Endodermal cell (in vitro differentiated cells): ENCODE data around the gene KIRREL3. TPM values are rescaled to one million over a fixed set of nuclear protein-coding genes. Genes with fewer than 3 reads are reported as not detected.

ENCODE experiments used
- DNase-seq: peaks from one replicate; pipeline ENCODE4 v3.0.0-alpha.2; 2017
- H3K27ac ChIP-seq: 2 replicates; pipeline ENCODE4 v1.5.1; 2013; ENCODE audit warnings: mild to moderate bottlenecking, low read depth, low read length, moderate library complexity
- H3K27me3 ChIP-seq: 2 replicates; pipeline ENCODE4 v1.6.1; 2013; ENCODE audit warnings: mild to moderate bottlenecking, low read length, moderate library complexity; ENCODE audit not compliant: insufficient read depth, control insufficient read depth, poor library complexity, severe bottlenecking
- H3K36me3 ChIP-seq: 2 replicates; pipeline ENCODE4 v1.7.0; 2013; ENCODE audit warnings: mild to moderate bottlenecking, low read length, moderate library complexity; ENCODE audit not compliant: control insufficient read depth, insufficient read depth
- H3K4me1 ChIP-seq: one replicate; pipeline ENCODE4 v1.7.0; 2013; ENCODE audit warnings: low read length; ENCODE audit not compliant: control insufficient read depth, insufficient read depth
- H3K4me3 ChIP-seq: 2 replicates; pipeline ENCODE4 v1.5.1; 2013; ENCODE audit warnings: mild to moderate bottlenecking, low read length, moderate library complexity
- H3K9ac ChIP-seq: 2 replicates; pipeline ENCODE4 v1.6.1; 2013; ENCODE audit warnings: mild to moderate bottlenecking, low read length, moderate library complexity; ENCODE audit not compliant: poor library complexity, severe bottlenecking; ENCODE audit errors: extremely low read depth
- H3K9me3 ChIP-seq: 2 replicates; pipeline ENCODE4 v1.6.1; 2013; ENCODE audit warnings: mild to moderate bottlenecking, low read length, moderate library complexity; ENCODE audit not compliant: control insufficient read depth
- H3K27ac Mint-ChIP-seq: 2 replicates; pipeline ENCODE4 v1.8.0; 2020; ENCODE audit warnings: mixed read lengths
- H3K27me3 Mint-ChIP-seq: 2 replicates; pipeline ENCODE4 v1.8.0; 2021; ENCODE audit warnings: mild to moderate bottlenecking, mixed read lengths; ENCODE audit not compliant: insufficient read depth
- H3K36me3 Mint-ChIP-seq: 2 replicates; pipeline ENCODE4 v1.8.0; 2020; ENCODE audit warnings: low read depth, mixed read lengths
- H3K4me1 Mint-ChIP-seq: 2 replicates; pipeline ENCODE4 v1.8.0; 2020; ENCODE audit warnings: mixed read lengths
- H3K4me3 Mint-ChIP-seq: 2 replicates; pipeline ENCODE4 v1.8.0; 2020; ENCODE audit warnings: mild to moderate bottlenecking, moderate library complexity, mixed read lengths
- H3K9me3 Mint-ChIP-seq: 2 replicates; pipeline ENCODE4 v1.8.0; 2020; ENCODE audit warnings: mild to moderate bottlenecking, mixed read lengths
- CTCF ChIP-seq: fragments of 200-600 bp; sonication (generic); conservative IDR thresholded peaks from 2 replicates; pipeline ENCODE4 v1.5.0; 2021; ENCODE audit warnings: antibody characterized with exemption, mild to moderate bottlenecking
- WGBS, 2 experiments: methylation state at CpG; one replicate each; pipeline versions ENCODE4 v1.1.5 to v1.1.7; 2013; ENCODE audit warnings: missing lambda C conversion rate in 2 of 2, mixed read lengths in 1 of 2; ENCODE audit not compliant: insufficient coverage in 1 of 2, insufficient read length in 1 of 2; 5-methylcytosine and 5-hydroxymethylcytosine counted together
- total RNA-seq, 2 donors: library from RNA; stranded (reverse); fragmentation: NEBNext Ultra II Directional in 1 of 2; extraction: Animal tissue kit (Norgen Biotek cat#: 25700) in 1 of 2; gene quantifications; 2 replicates in 1 of 2; 3 replicates in 1 of 2; pipeline ENCODE4 v1.2.1, GENCODE V29; 2021

The KIRREL3 gene
- total RNA-seq, 2 donors from 2014 or later: 1.1 to 1.4 TPM

GRCh38 chr11:126545057-126545555, 455.5 kb downstream of the KIRREL3 start:
- Histone ChIP-seq H3K27me3 (no peaks in the 10 kb centered on the region), H3K36me3 (no peaks in the 10 kb centered on the region), H3K9ac (no peak overlapping the region), H3K9me3 (no peaks in the 10 kb centered on the region), H3K4me3 (peak overlapping the region; percentile 53), H3K4me1 (peaks cover 21% of the 10 kb centered on the region), H3K27ac (peak overlapping the region; percentile 89)
- Mint-ChIP-seq H3K4me3 (no peak overlapping the region), H3K9me3 (no peaks in the 10 kb centered on the region), H3K36me3 (no peaks in the 10 kb centered on the region), H3K4me1 (peaks cover 31% of the 10 kb centered on the region), H3K27me3 (no peaks in the 10 kb centered on the region), H3K27ac (peak overlapping the region; percentile 71)
- WGBS, 2 experiments: 75 to 82% methylated on average over 5 to 8 of the region's 8 CpGs
- TF ChIP-seq CTCF: no peak
- no peak for DNase-seq

GRCh38 chr11:126544108-126545056, 456.2 kb downstream of the KIRREL3 start:
- H3K4me1 ChIP-seq: peaks cover 21% of the 10 kb centered on the region
- no peak overlapping the region for H3K9ac ChIP-seq
- peak overlapping the region; percentile 53 for H3K4me3 ChIP-seq
- WGBS, 2 experiments: 45 to 52% methylated on average over 12 to 15 of the region's 15 CpGs
- peaks cover 25% of the 10 kb centered on the region for H3K4me1 Mint-ChIP-seq
- peak; percentile 91 for DNase-seq
- no peaks in the 10 kb centered on the region for H3K36me3 ChIP-seq
- no peaks in the 10 kb centered on the region for H3K9me3 Mint-ChIP-seq
- H3K9me3 ChIP-seq: no peaks in the 10 kb centered on the region
- H3K27ac ChIP-seq: peak overlapping the region; percentile 89
- no peaks in the 10 kb centered on the region for H3K27me3 ChIP-seq
- TF ChIP-seq CTCF: no peak
- H3K27me3 Mint-ChIP-seq: no peaks in the 10 kb centered on the region
- H3K4me3 Mint-ChIP-seq: no peak overlapping the region
- H3K27ac Mint-ChIP-seq: peak overlapping the region; percentile 71
- no peaks in the 10 kb centered on the region for H3K36me3 Mint-ChIP-seq

- no peak overlapping the region for H3K9ac ChIP-seq
- peak overlapping the region; percentile 89 for H3K27ac ChIP-seq
- peaks cover 21% of the 10 kb centered on the region for H3K4me1 ChIP-seq
- Mint-ChIP-seq H3K27ac (peak overlapping the region; percentile 1), H3K4me3 (no peak overlapping the region), H3K4me1 (peaks cover 24% of the 10 kb centered on the region), H3K27me3 (no peaks in the 10 kb centered on the region), H3K9me3 (no peaks in the 10 kb centered on the region), H3K36me3 (no peaks in the 10 kb centered on the region)
- no peaks in the 10 kb centered on the region for H3K36me3 ChIP-seq
- H3K9me3 ChIP-seq: no peaks in the 10 kb centered on the region
- H3K27me3 ChIP-seq: no peaks in the 10 kb centered on the region
- DNase-seq: no peak
- H3K4me3 ChIP-seq: no peak overlapping the region
- TF ChIP-seq CTCF: no peak
- WGBS, 2 experiments: 55 to 71% methylated on average over 4 to 7 of the region's 7 CpGs
Measured at GRCh38 chr11:126543691-126544090, 456.9 kb downstream of the KIRREL3 start.
